Left lung (tissue), 10 donors: Measurements from ENCODE around the gene TTLL5. TPM values are rescaled to one million over a fixed set of nuclear protein-coding genes. Genes with fewer than 3 reads are reported as not detected.

Source experiments
- ATAC-seq: fragments of 200-7000 bp; cut with Tn5 transposase; one replicate; pipeline ENCODE4 v1.9.1; 2020; ENCODE audit warnings: moderate library complexity
- DNase-seq, 4 donors: peaks; one replicate each; pipeline ENCODE4 v3.0.0-alpha.2; 2013 to 2020
- H3K27ac ChIP-seq, 2 donors: fragments of 200-600 bp; sonication (generic) in 1 of 2; one replicate each; pipeline versions ENCODE4 v1.5.0 to v1.8.0; 2020 to 2021
- H3K27me3 ChIP-seq, 2 donors: fragments of 200-600 bp; sonication (generic) in 1 of 2; one replicate each; pipeline versions ENCODE4 v1.5.0 to v1.8.0; 2020 to 2021
- H3K36me3 ChIP-seq, 2 donors: fragments of 200-600 bp; sonication (generic) in 1 of 2; one replicate each; pipeline versions ENCODE4 v1.5.0 to v1.8.0; 2020 to 2021
- H3K4me1 ChIP-seq, 2 donors: fragments of 200-600 bp; one replicate each; pipeline ENCODE4 v1.8.0; 2021
- H3K4me3 ChIP-seq, 2 donors: fragments of 200-600 bp; sonication (generic) in 1 of 2; one replicate each; pipeline versions ENCODE4 v1.5.0 to v1.8.0; 2020 to 2021; ENCODE audit warnings: mild to moderate bottlenecking in 1 of 2
- H3K9me3 ChIP-seq, 2 donors: fragments of 200-600 bp; sonication (generic) in 1 of 2; one replicate each; pipeline versions ENCODE4 v1.5.0 to v1.8.0; 2020 to 2021
- intact Hi-C, 2 donors: fragments of 100-400 bp; cut with DNase I; formaldehyde crosslinking; loops; one replicate each; pipeline versions ENCODE4 v1.11.2 to v1.14.2; 2022
- polyA plus RNA-seq, 6 donors: library from polyadenylated mRNA; unstranded; fragments of 120-200 nt; gene quantifications; one replicate each; pipeline ENCODE4 v1.2.1, GENCODE V29; 2013; ENCODE audit not compliant: insufficient read length in 6 of 6
- total RNA-seq, 2 donors: library from RNA; stranded (reverse); fragmentation: NEBNext Ultra II Directional; extraction: Animal tissue kit (Norgen Biotek cat#: 25700); gene quantifications; one replicate each; pipeline ENCODE4 v1.2.1, GENCODE V29; 2021
- TF ChIP-seq, protein P1 (sequence below), 2 donors: fragments of 200-600 bp; sonication (generic) in 1 of 2; IDR thresholded peaks; one replicate each; pipeline versions ENCODE4 v1.5.0 to v1.8.0; 2021; ENCODE audit warnings: antibody characterized with exemption in 2 of 2
- donor health status: DM: no; HTN: yes; CAD: no.
- donor health status: DM: no; HTN: no; CAD: no.

The TTLL5 gene
- total and polyA plus RNA-seq, 8 donors, result 30.8 to 46.7 (median 42.1) TPM

DNA sequence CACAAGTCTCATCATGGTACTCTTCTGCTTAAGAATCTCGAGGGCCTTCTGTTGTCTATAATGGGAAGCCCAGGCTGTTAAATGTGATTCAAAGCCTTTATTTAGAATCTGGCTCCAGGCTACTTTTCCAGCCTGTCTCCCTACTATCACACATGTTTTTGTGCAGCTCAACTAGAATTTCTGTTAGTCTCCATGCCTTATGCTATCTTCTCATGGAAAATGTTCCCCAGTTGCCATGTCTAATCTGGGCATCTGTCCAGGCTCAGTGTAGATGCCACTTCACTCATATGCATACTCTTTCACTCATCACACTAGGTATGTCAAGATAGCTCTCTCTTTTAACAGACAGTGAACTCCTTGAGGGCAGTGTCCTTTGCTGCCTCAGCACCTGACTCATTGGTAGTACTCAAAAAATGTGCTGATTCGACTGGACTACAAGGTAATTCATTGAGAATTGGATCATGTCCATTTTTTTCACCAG is 145.3 kb downstream of the TTLL5 start:
- no peaks in the 10 kb centered on the region for H3K9me3 ChIP-seq
- DNase-seq, result no peak
- H3K4me1 ChIP-seq, result no peaks in the 10 kb centered on the region
- H3K4me3 ChIP-seq, result no peak overlapping the region
- TF ChIP-seq, protein P1, sequence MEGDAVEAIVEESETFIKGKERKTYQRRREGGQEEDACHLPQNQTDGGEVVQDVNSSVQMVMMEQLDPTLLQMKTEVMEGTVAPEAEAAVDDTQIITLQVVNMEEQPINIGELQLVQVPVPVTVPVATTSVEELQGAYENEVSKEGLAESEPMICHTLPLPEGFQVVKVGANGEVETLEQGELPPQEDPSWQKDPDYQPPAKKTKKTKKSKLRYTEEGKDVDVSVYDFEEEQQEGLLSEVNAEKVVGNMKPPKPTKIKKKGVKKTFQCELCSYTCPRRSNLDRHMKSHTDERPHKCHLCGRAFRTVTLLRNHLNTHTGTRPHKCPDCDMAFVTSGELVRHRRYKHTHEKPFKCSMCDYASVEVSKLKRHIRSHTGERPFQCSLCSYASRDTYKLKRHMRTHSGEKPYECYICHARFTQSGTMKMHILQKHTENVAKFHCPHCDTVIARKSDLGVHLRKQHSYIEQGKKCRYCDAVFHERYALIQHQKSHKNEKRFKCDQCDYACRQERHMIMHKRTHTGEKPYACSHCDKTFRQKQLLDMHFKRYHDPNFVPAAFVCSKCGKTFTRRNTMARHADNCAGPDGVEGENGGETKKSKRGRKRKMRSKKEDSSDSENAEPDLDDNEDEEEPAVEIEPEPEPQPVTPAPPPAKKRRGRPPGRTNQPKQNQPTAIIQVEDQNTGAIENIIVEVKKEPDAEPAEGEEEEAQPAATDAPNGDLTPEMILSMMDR (IDR thresholded peaks at IDR 0.05), result no peak
- intact Hi-C loops, result no loop called here
- peaks cover 0 to 29% of the 10 kb centered on the region in 2 donors for H3K36me3 ChIP-seq
- ATAC-seq, result no peak
- H3K27ac ChIP-seq, result no peak overlapping the region
- no peaks in the 10 kb centered on the region for H3K27me3 ChIP-seq

DNA sequence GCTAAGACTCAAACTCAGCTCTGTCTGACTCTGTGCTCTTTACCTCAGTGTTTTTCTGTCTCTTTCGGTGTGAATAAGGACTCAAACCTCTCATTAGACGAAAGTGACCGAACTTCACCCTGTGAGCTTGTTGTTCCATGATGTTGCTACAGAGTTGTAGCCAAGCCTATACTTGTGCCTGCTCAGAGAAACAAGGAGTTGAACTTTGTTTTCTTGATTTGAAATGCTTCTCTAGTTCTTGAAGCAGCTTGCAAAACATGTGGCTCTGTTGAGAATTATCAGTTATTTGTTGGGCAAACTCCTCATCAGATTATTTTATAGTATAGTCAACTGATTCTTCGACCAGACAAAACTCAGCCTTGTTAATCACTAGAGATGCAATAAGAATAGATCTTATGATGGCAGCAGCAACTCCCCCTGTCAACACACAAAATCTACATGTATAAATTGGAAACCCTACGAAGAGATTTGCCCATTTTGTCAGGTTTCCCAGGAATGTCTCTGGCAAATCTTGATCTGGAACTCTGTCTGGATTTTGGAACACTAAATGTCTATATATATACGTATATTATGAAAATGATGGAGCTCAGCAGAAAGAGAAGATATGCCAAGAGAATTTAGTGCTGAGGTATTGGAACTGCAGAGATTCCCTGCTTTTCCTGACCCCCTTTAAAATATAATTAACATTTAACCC is 146.8 kb downstream of the TTLL5 start:
- Histone ChIP-seq H3K4me1 (peaks cover 0 to 5% of the 10 kb centered on the region in 2 donors), H3K36me3 (peaks cover 0 to 25% of the 10 kb centered on the region in 2 donors), H3K27ac (no peak overlapping the region), H3K9me3 (no peaks in the 10 kb centered on the region), H3K4me3 (no peak overlapping the region), H3K27me3 (no peaks in the 10 kb centered on the region)
- no peak for DNase-seq
- intact Hi-C loops, result no loop called here
- ATAC-seq, result no peak
- TF ChIP-seq, protein P1 (IDR thresholded peaks at IDR 0.05), result no peak

DNA sequence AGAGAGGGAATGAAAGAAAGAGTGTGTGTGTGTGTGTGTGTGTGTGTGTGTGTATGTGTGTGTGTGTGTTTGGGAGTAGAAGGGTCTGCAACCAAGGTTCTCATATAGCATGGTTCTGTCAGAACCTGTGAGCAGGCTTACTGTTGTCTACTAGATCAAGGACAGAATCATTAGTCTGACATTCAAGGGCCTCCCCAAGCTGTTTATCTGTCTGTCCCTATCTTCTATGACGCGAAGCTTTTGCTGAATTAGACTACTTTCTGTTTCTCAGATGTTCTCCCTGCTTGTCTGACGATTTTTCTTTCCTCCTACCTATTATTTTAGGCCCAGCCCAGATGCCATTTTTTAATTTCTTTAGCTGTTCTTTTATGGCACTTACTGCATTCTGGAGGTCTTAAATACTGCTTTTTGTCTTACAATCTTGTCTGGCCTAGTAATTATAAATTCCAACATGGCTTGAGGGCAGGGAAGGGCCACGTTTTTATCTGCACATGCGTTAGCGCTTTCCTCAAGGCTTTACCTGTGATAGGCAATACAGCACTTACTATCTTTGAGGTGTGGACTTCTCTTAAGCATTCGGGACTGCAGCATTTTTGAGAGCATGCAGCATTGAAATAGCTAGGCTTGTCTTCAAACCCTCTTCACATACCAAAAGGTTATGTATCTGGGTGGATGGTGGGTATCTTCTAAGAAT is 150.2 kb downstream of the TTLL5 start:
- intact Hi-C loops, result no loop called here
- Histone ChIP-seq H3K4me3 (no peak overlapping the region), H3K9me3 (no peaks in the 10 kb centered on the region), H3K27me3 (no peaks in the 10 kb centered on the region), H3K4me1 (peaks cover 0 to 5% of the 10 kb centered on the region in 2 donors), H3K36me3 (peaks cover 0 to 12% of the 10 kb centered on the region in 2 donors), H3K27ac (no peak overlapping the region)
- DNase-seq (no peak), ATAC-seq (peak; percentile 30)
- TF ChIP-seq, protein P1 (IDR thresholded peaks at IDR 0.05), result no peak

DNA sequence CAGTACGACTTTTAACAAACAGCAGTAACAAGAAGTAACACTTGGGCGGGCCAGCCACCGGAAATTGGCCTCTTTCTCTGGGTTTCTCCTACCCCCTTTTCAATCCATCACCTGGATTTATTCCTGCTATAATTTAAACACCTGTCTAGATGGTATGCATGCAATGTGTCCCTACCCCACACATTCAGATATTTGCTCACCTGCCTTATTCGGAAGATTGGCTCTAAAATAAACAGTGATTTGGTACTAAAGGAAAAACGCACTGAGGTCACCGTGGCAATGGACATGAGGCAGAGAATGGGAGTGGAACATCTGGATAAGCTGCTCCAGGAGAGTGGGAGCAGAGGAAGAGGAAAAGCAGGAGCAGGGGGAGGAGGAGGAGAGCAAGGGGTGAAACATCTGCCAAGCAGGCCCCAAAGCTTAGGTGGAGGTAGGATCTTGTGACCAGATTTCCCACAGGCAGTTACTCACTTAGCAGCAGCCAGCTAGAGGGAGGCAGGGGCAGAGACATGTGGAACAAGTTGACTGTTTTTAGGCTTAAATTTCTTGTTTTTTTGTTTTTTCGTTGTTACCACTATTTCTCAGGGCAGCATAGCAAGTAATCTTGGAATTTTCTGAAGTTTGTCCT is 150.9 kb downstream of the TTLL5 start:
- TF ChIP-seq, protein P1 (IDR thresholded peaks at IDR 0.05), result no peak
- H3K9me3 ChIP-seq, result no peaks in the 10 kb centered on the region
- H3K36me3 ChIP-seq, result peaks cover 0 to 7% of the 10 kb centered on the region in 2 donors
- intact Hi-C loops, result no loop called here
- H3K4me1 ChIP-seq, result peaks cover 0 to 5% of the 10 kb centered on the region in 2 donors
- peak; percentile 69 for ATAC-seq
- H3K27ac ChIP-seq, result no peak overlapping the region
- H3K4me3 ChIP-seq, result no peak overlapping the region
- no peak for DNase-seq
- no peaks in the 10 kb centered on the region for H3K27me3 ChIP-seq

DNA sequence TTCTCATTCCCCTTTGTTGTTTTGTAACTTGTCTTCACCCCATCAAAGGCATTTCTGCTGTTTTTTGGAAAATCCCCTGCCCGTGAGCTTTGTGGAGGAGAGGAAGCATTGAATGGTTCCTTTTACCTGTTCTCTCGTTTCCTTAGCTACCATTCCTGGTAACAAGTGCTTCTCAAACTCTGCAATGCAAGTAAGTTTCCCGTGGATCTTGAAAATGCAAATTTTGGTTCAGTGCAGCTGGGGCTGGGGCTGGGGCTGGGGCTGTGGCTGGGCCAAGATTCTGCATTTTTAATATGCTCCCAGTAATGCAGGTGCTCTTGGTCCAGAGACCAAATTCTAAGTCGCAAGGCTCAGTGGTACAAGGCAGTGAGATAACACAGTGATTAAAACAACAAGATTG is 151.6 kb downstream of the TTLL5 start:
- no peak overlapping the region for H3K4me3 ChIP-seq
- H3K36me3 ChIP-seq, result peaks cover 0 to under 1% of the 10 kb centered on the region in 2 donors
- no peaks in the 10 kb centered on the region for H3K9me3 ChIP-seq
- TF ChIP-seq, protein P1 (IDR thresholded peaks at IDR 0.05), result no peak
- no peaks in the 10 kb centered on the region for H3K27me3 ChIP-seq
- peaks cover 0 to 5% of the 10 kb centered on the region in 2 donors for H3K4me1 ChIP-seq
- ATAC-seq (peak; percentile 51), DNase-seq (no peak)
- intact Hi-C loops, result no loop called here
- no peak overlapping the region for H3K27ac ChIP-seq
